Endothelial cell of umbilical vein (primary cell): ENCODE data around the gene BCL11A. TPM values are rescaled to one million over a fixed set of nuclear protein-coding genes. Genes with fewer than 3 reads are reported as not detected.

Source experiments
- BruUV-seq: library from RNA; stranded (reverse); fragments of 400-500 nt; replicated peaks from 2 replicates; lab custom pipeline; 2021; lab: Mats Ljungman, UMichigan
- CTCF ChIA-PET: fragments of 300-600, 350-600 bp; sonication (Branson Sonifier 250); formaldehyde crosslinking; loops from one replicate; lab custom pipeline; 2021; ENCODE audit warnings: antibody characterized with exemption, inconsistent platforms; lab: Charles Lee
- POLR2A ChIA-PET: fragments of 300-600, 350-600 bp; sonication (Branson Sonifier 250); formaldehyde crosslinking; loops from one replicate; lab custom pipeline; 2021; ENCODE audit warnings: antibody characterized with exemption, inconsistent platforms; lab: Charles Lee
- DNase-seq: peaks from one replicate; pipeline ENCODE4 v3.0.0-alpha.2; 2011; ENCODE audit warnings: low read depth, low spot score
- FAIRE-seq: peaks from 2 replicates; lab custom pipeline; 2011; peaks lifted over from hg19 to GRCh38; lab: Jason Lieb, UNC
- H2AFZ ChIP-seq: 2 replicates; pipeline ENCODE4 v1.6.0; 2012; ENCODE audit warnings: low read depth, low read length, control low read depth, inconsistent platforms
- H3K27ac ChIP-seq: 2 replicates; pipeline ENCODE4 v1.5.1; 2011; ENCODE audit warnings: low read depth, mild to moderate bottlenecking, control low read depth, low read length, moderate library complexity; ENCODE audit not compliant: insufficient read depth
- H3K27me3 ChIP-seq, 2 experiments: 2 replicates each; pipeline versions ENCODE4 v1.6.0 to v1.6.1; 2011; ENCODE audit warnings: low read length in 2 of 2, mixed read lengths in 1 of 2; ENCODE audit not compliant: control insufficient read depth in 2 of 2, insufficient read depth in 2 of 2
- H3K36me3 ChIP-seq, 2 experiments: 2 replicates in 1 of 2; 3 replicates in 1 of 2; pipeline ENCODE4 v1.5.1; 2011; ENCODE audit warnings: low read length in 2 of 2, mild to moderate bottlenecking in 1 of 2, moderate library complexity in 1 of 2; ENCODE audit not compliant: control insufficient read depth in 2 of 2, insufficient read depth in 2 of 2; ENCODE audit errors: extremely low read depth in 1 of 2
- H3K4me1 ChIP-seq: 3 replicates; pipeline ENCODE4 v1.5.1; 2011; ENCODE audit warnings: mild to moderate bottlenecking, low read length; ENCODE audit not compliant: control insufficient read depth, insufficient read depth; ENCODE audit errors: extremely low read depth
- H3K4me2 ChIP-seq: 2 replicates; pipeline ENCODE4 v1.6.1; 2011; ENCODE audit warnings: low read length, control low read depth, mixed read lengths; ENCODE audit not compliant: insufficient read depth
- H3K4me3 ChIP-seq, 3 experiments: fragments of 200-600 bp in 1 of 3; sonication (generic), shearing (Covaris generic) in 1 of 3; replicated peaks in 1 of 3; 2 replicates each; pipeline ENCODE4 v1.5.1; 2011 to 2016; ENCODE audit warnings: control low read depth in 3 of 3, low read length in 3 of 3, mild to moderate bottlenecking in 2 of 3, inconsistent platforms in 1 of 3, low read depth in 1 of 3, moderate library complexity in 1 of 3; ENCODE audit not compliant: insufficient read depth in 1 of 3
- H3K79me2 ChIP-seq: 2 replicates; pipeline ENCODE4 v1.6.0; 2012; ENCODE audit warnings: low read length, inconsistent platforms; ENCODE audit not compliant: control insufficient read depth, insufficient read depth
- H3K9ac ChIP-seq: replicated peaks from 2 replicates; pipeline ENCODE3; 2011; ENCODE audit warnings: low read length, control low read depth; ENCODE audit not compliant: insufficient read depth; ENCODE audit errors: extremely low read depth
- H3K9me1 ChIP-seq: replicated peaks from 3 replicates; pipeline ENCODE4 v1.6.0; 2011; ENCODE audit warnings: mild to moderate bottlenecking, low read length; ENCODE audit not compliant: control insufficient read depth, insufficient read depth; ENCODE audit errors: extremely low read depth
- H3K9me3 ChIP-seq: replicated peaks from 2 replicates; pipeline ENCODE4 v1.5.1; 2012; ENCODE audit warnings: low read length, inconsistent platforms; ENCODE audit not compliant: control insufficient read depth, insufficient read depth
- H4K20me1 ChIP-seq: replicated peaks from 2 replicates; pipeline ENCODE3; 2011; ENCODE audit warnings: mild to moderate bottlenecking, low read length; ENCODE audit not compliant: control insufficient read depth, insufficient read depth; ENCODE audit errors: extremely low read depth
- EZH2 ChIP-seq: IDR thresholded peaks from 2 replicates; pipeline ENCODE4 v1.6.1; 2012; ENCODE audit warnings: borderline replicate concordance, low read depth, mild to moderate bottlenecking, moderate library complexity, low read length, inconsistent platforms; ENCODE audit not compliant: severe bottlenecking
- JUN ChIP-seq: IDR thresholded peaks from 2 replicates; pipeline ENCODE4 v1.6.1; 2011; ENCODE audit warnings: borderline replicate concordance, low read depth; ENCODE audit not compliant: insufficient read length, insufficient read depth
- POLR2A ChIP-seq: IDR thresholded peaks from 2 replicates; pipeline ENCODE4 v1.6.1; 2012; ENCODE audit warnings: low read depth, mild to moderate bottlenecking, control low read depth, low read length
- dilution Hi-C: fragments of 300-500 bp; cut with MboI; formaldehyde crosslinking; loops from one replicate; pipeline ENCODE4 v1.15.0; 2019; ENCODE audit warnings: low sequenced_read_pairs; ENCODE audit not compliant: extremely low pct_ligation_motif_present
- intact Hi-C: fragments of 100-400 bp; cut with micrococcal nuclease; formaldehyde crosslinking; loops from one replicate; pipeline ENCODE4 v1.10.0; 2022
- polyA plus RNA-seq, 4 experiments: library from polyadenylated mRNA; depleted of rRNA in 3 of 4; stranded (reverse) in 3 of 4; unstranded in 1 of 4; fragments of >200 nt; gene quantifications; 2 replicates each; pipeline versions ENCODE4 v1.2.1 to v1.2.3, GENCODE V29; 2011 to 2012; ENCODE audit warnings: missing spikeins in 1 of 4
- total RNA-seq: library from RNA; stranded (reverse); gene quantifications from 2 replicates; pipeline ENCODE4 v1.2.3, GENCODE V29; 2021
- TF ChIP-seq, protein P1 (sequence below), 2 donors: IDR thresholded peaks; 1 replicate in 1 of 2; 2 replicates in 1 of 2; pipeline ENCODE4 v1.5.1; 2011; ENCODE audit warnings: low read length in 2 of 2, mild to moderate bottlenecking in 2 of 2, moderate library complexity in 2 of 2, control low read depth in 1 of 2, inconsistent platforms in 1 of 2, low read depth in 1 of 2; ENCODE audit not compliant: insufficient read depth in 1 of 2; ENCODE audit errors: extremely low read depth in 1 of 2
- TF ChIP-seq, protein P2 (sequence below): IDR thresholded peaks from 2 replicates; pipeline ENCODE4 v1.6.1; 2011; ENCODE audit not compliant: insufficient read depth, insufficient read length

Gene BCL11A
- total and polyA plus RNA-seq, 2 donors (not counting 3 experiments of a cell fraction or from before 2014, with no cell fraction given), result 0.12 to 0.88 TPM

DNA sequence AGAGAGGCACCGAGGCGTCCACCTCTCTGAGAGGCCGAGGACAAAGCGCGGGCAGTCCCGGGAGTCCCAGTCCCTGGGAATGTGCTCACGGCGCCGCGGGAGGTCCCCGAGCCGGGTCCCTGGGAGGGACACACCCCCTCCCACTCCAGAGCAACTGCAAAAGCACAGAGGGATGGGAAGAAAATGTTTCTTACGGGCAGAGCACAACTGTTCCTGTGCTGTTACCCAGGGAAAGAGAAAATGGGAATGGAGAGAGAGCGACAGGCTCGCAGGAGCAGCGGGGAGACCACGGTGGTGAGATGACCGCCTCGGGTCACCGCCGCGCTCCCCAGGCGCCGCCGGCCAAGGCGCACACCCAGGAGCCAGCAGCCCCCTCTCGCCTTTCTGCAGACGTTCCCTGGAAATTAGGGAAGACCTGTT is 1.2 kb upstream of the BCL11A start:
- Histone ChIP-seq H3K9me1 (no peaks in the 10 kb centered on the region), H3K9me3 (no peaks in the 10 kb centered on the region), H3K36me3 (no peaks in the 10 kb centered on the region), H3K4me2 (peak overlapping the region; percentile 92), H3K27ac (no peak overlapping the region), H3K9ac (no peak overlapping the region), H4K20me1 (no peaks in the 10 kb centered on the region), H3K4me3 (peak overlapping the region; percentile 58 to 86 (median 85)), H3K27me3 (peaks cover 46 to 68% of the 10 kb centered on the region in 2 experiments), H3K79me2 (no peaks in the 10 kb centered on the region), H3K4me1 (peaks cover 19% of the 10 kb centered on the region), H2AFZ (peak overlapping the region; percentile 92)
- TF ChIP-seq POLR2A, result no peak
- TF ChIP-seq, protein P1, sequence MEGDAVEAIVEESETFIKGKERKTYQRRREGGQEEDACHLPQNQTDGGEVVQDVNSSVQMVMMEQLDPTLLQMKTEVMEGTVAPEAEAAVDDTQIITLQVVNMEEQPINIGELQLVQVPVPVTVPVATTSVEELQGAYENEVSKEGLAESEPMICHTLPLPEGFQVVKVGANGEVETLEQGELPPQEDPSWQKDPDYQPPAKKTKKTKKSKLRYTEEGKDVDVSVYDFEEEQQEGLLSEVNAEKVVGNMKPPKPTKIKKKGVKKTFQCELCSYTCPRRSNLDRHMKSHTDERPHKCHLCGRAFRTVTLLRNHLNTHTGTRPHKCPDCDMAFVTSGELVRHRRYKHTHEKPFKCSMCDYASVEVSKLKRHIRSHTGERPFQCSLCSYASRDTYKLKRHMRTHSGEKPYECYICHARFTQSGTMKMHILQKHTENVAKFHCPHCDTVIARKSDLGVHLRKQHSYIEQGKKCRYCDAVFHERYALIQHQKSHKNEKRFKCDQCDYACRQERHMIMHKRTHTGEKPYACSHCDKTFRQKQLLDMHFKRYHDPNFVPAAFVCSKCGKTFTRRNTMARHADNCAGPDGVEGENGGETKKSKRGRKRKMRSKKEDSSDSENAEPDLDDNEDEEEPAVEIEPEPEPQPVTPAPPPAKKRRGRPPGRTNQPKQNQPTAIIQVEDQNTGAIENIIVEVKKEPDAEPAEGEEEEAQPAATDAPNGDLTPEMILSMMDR (IDR thresholded peaks at IDR 0.05; ENCODE audit: extremely low read depth in 1 of 2, insufficient read depth in 1 of 2, low read depth in 1 of 2, low read length in 2 of 2), result no peak
- peak; percentile 3 for TF ChIP-seq EZH2
- peak; percentile 15 for FAIRE-seq
- intact Hi-C loops, result loop anchor here (5.0 kb wide), 2 partner anchors 1772 to 1922 kb away; no protein-coding TSS in a partner anchor
- no TSS peak for BruUV-seq
- dilution Hi-C loops, result no loop called here
- CTCF ChIA-PET, result interaction anchor here (1.0 to 1.6 kb wide), 2 partner anchors 8 to 27 kb away, joined by 4 to 8 read pairs; no protein-coding TSS in a partner anchor
- DNase-seq, result no peak
- POLR2A ChIA-PET, result no interaction called here

DNA sequence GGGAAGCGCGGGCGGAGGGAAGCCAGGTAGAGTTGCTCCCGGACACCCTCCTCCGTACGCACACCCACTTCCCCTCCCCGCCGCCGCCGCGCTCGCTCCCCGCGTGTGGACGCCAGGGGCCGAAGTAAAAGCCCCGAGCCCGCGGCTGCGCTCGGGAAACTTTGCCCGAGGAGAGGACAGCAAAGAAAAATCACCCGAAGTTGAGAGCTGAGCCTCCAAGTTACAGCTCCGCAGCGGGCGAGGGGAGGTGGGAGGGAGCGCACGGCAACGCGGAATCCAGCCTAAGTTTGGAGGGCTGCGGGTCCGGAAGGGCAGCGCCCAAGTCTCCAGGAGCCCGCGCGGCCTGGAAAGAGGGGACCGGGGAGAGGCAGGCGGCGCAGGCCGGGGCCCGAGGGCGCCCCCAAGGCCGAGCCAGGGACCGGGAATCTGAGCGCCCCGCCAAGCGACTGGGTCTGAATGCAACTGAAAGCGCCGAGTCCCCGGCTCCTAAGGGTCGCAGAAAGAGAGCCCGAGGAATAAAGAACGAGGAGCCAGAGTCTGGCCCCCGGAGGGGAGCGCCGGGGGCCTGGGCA is 706 bp upstream of the BCL11A start:
- H3K27ac ChIP-seq, result no peak overlapping the region
- peak; percentile 23 for DNase-seq
- no peaks in the 10 kb centered on the region for H3K36me3 ChIP-seq
- H3K4me3 ChIP-seq, result peak overlapping the region; percentile 58 to 86 (median 85)
- H3K9me3 ChIP-seq, result no peaks in the 10 kb centered on the region
- no peak for FAIRE-seq
- H3K4me1 ChIP-seq, result peaks cover 24% of the 10 kb centered on the region
- CTCF ChIA-PET, result interaction anchor here (1.0 to 1.6 kb wide), 2 partner anchors 9 to 28 kb away, joined by 4 to 8 read pairs; no protein-coding TSS in a partner anchor
- H2AFZ ChIP-seq, result peak overlapping the region; percentile 92
- peaks cover 51 to 72% of the 10 kb centered on the region in 2 experiments for H3K27me3 ChIP-seq
- no peaks in the 10 kb centered on the region for H3K9me1 ChIP-seq
- H3K79me2 ChIP-seq, result no peaks in the 10 kb centered on the region
- BruUV-seq, result no TSS peak
- POLR2A ChIA-PET, result no interaction called here
- peak overlapping the region; percentile 92 for H3K4me2 ChIP-seq
- no peak overlapping the region for H3K9ac ChIP-seq
- no peak for TF ChIP-seq JUN
- TF ChIP-seq, protein P2, sequence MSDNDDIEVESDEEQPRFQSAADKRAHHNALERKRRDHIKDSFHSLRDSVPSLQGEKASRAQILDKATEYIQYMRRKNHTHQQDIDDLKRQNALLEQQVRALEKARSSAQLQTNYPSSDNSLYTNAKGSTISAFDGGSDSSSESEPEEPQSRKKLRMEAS, result no peak
- TF ChIP-seq POLR2A, result no peak
- H4K20me1 ChIP-seq, result no peaks in the 10 kb centered on the region
- intact Hi-C loops, result loop anchor here (5.0 kb wide), 1 partner anchor 1922 kb away; no protein-coding TSS in a partner anchor
- dilution Hi-C loops, result no loop called here
